Measurements from ENCODE around the gene SERPINB1.

The SERPINB1 gene

DNA sequence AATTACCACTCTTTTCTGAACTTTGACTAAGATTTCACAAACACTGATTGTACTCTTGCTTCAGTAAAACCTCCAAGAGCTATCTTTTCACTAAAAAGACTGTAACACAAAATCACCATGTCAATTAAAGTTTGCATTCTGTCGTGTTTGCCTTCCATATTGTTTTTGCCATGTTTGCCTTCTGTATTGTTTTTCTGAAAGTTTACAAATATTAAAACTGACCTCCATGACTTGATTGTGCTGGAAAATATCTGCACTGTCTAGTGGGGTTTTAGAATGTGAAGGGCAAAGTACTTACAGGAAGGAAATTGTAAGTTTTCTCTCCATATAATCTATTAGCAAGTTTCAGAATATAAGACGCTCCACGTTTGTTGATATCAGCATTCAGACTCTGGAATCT is 3.4 kb downstream of the SERPINB1 start:
- Histone ChIP-seq H4K20me1 (ENCODE audit: control insufficient read depth, insufficient read depth, low read depth, low read length) (no peaks in the 10 kb centered on the region; the same call in 1 of the 2 replicates), H3F3A (ENCODE audit: control insufficient read depth, insufficient read depth) (peaks cover 4% of the 10 kb centered on the region), H3K4me1 (ENCODE audit: control insufficient read depth, low read length) (peaks cover 37% of the 10 kb centered on the region), H3K9me2 (replicated peaks; ENCODE audit: control insufficient read depth, low read length) (no peaks in the 10 kb centered on the region), H3K4me3 (ENCODE audit: low read length) (no peak overlapping the region), H3K9me3 (ENCODE audit: control insufficient read depth, insufficient read depth, low read length) (no peaks in the 10 kb centered on the region), H3K27ac (ENCODE audit: low read depth, low read length) (no peak overlapping the region), H3K4me2 (ENCODE audit: low read length) (no peak overlapping the region), H3K36me3 (ENCODE audit: control insufficient read depth, low read length) (peaks cover 70% of the 10 kb centered on the region), H3K79me2 (ENCODE audit: control insufficient read depth, low read length) (peaks cover 33% of the 10 kb centered on the region), H3K27me3 (ENCODE audit: control insufficient read depth, low read length) (no peaks in the 10 kb centered on the region)
- TF ChIP-seq, protein P1, sequence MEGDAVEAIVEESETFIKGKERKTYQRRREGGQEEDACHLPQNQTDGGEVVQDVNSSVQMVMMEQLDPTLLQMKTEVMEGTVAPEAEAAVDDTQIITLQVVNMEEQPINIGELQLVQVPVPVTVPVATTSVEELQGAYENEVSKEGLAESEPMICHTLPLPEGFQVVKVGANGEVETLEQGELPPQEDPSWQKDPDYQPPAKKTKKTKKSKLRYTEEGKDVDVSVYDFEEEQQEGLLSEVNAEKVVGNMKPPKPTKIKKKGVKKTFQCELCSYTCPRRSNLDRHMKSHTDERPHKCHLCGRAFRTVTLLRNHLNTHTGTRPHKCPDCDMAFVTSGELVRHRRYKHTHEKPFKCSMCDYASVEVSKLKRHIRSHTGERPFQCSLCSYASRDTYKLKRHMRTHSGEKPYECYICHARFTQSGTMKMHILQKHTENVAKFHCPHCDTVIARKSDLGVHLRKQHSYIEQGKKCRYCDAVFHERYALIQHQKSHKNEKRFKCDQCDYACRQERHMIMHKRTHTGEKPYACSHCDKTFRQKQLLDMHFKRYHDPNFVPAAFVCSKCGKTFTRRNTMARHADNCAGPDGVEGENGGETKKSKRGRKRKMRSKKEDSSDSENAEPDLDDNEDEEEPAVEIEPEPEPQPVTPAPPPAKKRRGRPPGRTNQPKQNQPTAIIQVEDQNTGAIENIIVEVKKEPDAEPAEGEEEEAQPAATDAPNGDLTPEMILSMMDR (IDR thresholded peaks at IDR 0.05; ENCODE audit: low read depth, low read length, poor library complexity, severe bottlenecking) = no peak
- no peak for TF ChIP-seq EZH2phosphoT487 (IDR thresholded peaks at IDR 0.05; ENCODE audit: borderline replicate concordance, low read length)

DNA sequence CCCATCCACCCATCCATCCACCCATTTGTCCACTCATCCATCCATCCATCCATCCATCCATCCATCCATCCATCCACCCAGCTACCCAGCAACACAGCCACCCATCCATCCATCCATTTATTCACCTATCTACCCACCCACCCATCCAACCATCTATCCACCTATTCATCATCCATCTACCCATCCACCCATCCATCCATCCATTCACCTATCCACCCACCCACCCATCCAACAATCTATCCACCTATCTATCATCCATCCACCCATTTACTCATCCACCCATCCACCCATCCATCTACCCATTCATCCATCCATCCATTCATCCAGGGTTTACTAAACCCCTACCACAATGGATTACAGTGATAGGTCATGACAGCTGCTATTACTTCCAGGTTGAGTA is 7.4 kb downstream of the SERPINB1 start:
- no peaks in the 10 kb centered on the region for H4K20me1 ChIP-seq (ENCODE audit: control insufficient read depth, insufficient read depth, low read depth, low read length)
- no peaks in the 10 kb centered on the region for H3K9me3 ChIP-seq (ENCODE audit: control insufficient read depth, insufficient read depth, low read length)
- H3K27ac ChIP-seq (ENCODE audit: low read depth, low read length) = no peak overlapping the region
- H3K36me3 ChIP-seq (ENCODE audit: control insufficient read depth, low read length) = peaks cover 63% of the 10 kb centered on the region
- TF ChIP-seq EZH2phosphoT487 (IDR thresholded peaks at IDR 0.05; ENCODE audit: borderline replicate concordance, low read length) = no peak
- TF ChIP-seq, protein P1 (IDR thresholded peaks at IDR 0.05; ENCODE audit: low read depth, low read length, poor library complexity, severe bottlenecking) = no peak
- no peak overlapping the region for H3K4me3 ChIP-seq (ENCODE audit: low read length)
- peaks cover 11% of the 10 kb centered on the region for H3F3A ChIP-seq (ENCODE audit: control insufficient read depth, insufficient read depth)
- H3K27me3 ChIP-seq (ENCODE audit: control insufficient read depth, low read length) = no peaks in the 10 kb centered on the region
- H3K4me1 ChIP-seq (ENCODE audit: control insufficient read depth, low read length) = peaks cover 2% of the 10 kb centered on the region
- H3K9me2 ChIP-seq (replicated peaks; ENCODE audit: control insufficient read depth, low read length) = no peaks in the 10 kb centered on the region
- H3K79me2 ChIP-seq (ENCODE audit: control insufficient read depth, low read length) = peaks cover 2% of the 10 kb centered on the region; the same call in 1 of the 2 replicates
- H3K4me2 ChIP-seq (ENCODE audit: low read length) = no peak overlapping the region

GRCh38 chr6:2831392-2831791 is 10.3 kb downstream of the SERPINB1 start:
- H3K9me3 ChIP-seq (ENCODE audit: control insufficient read depth, insufficient read depth, low read length) = no peaks in the 10 kb centered on the region
- no peaks in the 10 kb centered on the region for H3K79me2 ChIP-seq (ENCODE audit: control insufficient read depth, low read length)
- no peaks in the 10 kb centered on the region for H3K27me3 ChIP-seq (ENCODE audit: control insufficient read depth, low read length)
- no peaks in the 10 kb centered on the region for H4K20me1 ChIP-seq (ENCODE audit: control insufficient read depth, insufficient read depth, low read depth, low read length)
- peaks cover 11% of the 10 kb centered on the region for H3F3A ChIP-seq (ENCODE audit: control insufficient read depth, insufficient read depth)
- no peak overlapping the region for H3K4me3 ChIP-seq (ENCODE audit: low read length)
- no peaks in the 10 kb centered on the region for H3K9me2 ChIP-seq (replicated peaks; ENCODE audit: control insufficient read depth, low read length)
- H3K4me1 ChIP-seq (ENCODE audit: control insufficient read depth, low read length) = no peaks in the 10 kb centered on the region
- no peak for TF ChIP-seq EZH2phosphoT487 (IDR thresholded peaks at IDR 0.05; ENCODE audit: borderline replicate concordance, low read length)
- TF ChIP-seq, protein P1 (IDR thresholded peaks at IDR 0.05; ENCODE audit: low read depth, low read length, poor library complexity, severe bottlenecking) = no peak
- H3K36me3 ChIP-seq (ENCODE audit: control insufficient read depth, low read length) = peaks cover 39% of the 10 kb centered on the region
- no peak overlapping the region for H3K27ac ChIP-seq (ENCODE audit: low read depth, low read length)
- H3K4me2 ChIP-seq (ENCODE audit: low read length) = no peak overlapping the region

Data from DOHH2 (cell line).